HepG2 (cell line): Measurements from ENCODE around the gene SNX11. TPM values are rescaled to one million over a fixed set of nuclear protein-coding genes. Genes with fewer than 3 reads are reported as not detected.

ENCODE experiments used
- CREB3 ChIP-seq: sonication (generic); formaldehyde crosslinking; IDR thresholded peaks from 2 replicates; pipeline ENCODE4 v1.5.0; 2020; ENCODE audit warnings: missing genetic modification reagents
- GTF2F1 ChIP-seq: fragments of 150-350 bp; IDR thresholded peaks from 2 replicates; pipeline ENCODE4 v1.6.1; 2014; ENCODE audit warnings: low read length
- KAT8 ChIP-seq: IDR thresholded peaks from 2 replicates; pipeline ENCODE4 v1.6.1; 2016; ENCODE audit warnings: missing genetic modification reagents, missing compliant biosample characterization
- MLXIP ChIP-seq: sonication (generic); formaldehyde crosslinking; IDR thresholded peaks from 2 replicates; pipeline ENCODE4 v1.9.0; 2021; ENCODE audit warnings: missing genetic modification reagents, borderline replicate concordance
- MTF2 ChIP-seq: sonication (generic); formaldehyde crosslinking; IDR thresholded peaks from 2 replicates; pipeline ENCODE4 v1.5.0; 2020; ENCODE audit warnings: missing genetic modification reagents, borderline replicate concordance
- RNF2 ChIP-seq: fragments of 450-650 bp; conservative IDR thresholded peaks from 2 replicates; pipeline ENCODE4 v1.6.1; 2016; ENCODE audit warnings: low read depth
- SNAPC4 ChIP-seq: sonication (generic); formaldehyde crosslinking; IDR thresholded peaks from 2 replicates; pipeline ENCODE4 v1.4.0; 2020; ENCODE audit warnings: mild to moderate bottlenecking, missing genetic modification reagents
- STAT5B ChIP-seq: sonication (generic); formaldehyde crosslinking; IDR thresholded peaks from 2 replicates; pipeline ENCODE4 v1.4.0; 2020; ENCODE audit warnings: missing genetic modification reagents
- ZKSCAN5 ChIP-seq: sonication (generic); formaldehyde crosslinking; IDR thresholded peaks from 2 replicates; pipeline ENCODE4 v1.5.1; 2020; ENCODE audit warnings: mild to moderate bottlenecking, missing genetic modification reagents
- ZNF512 ChIP-seq: sonication (generic); formaldehyde crosslinking; IDR thresholded peaks from 2 replicates; pipeline ENCODE4 v1.4.0; 2020; ENCODE audit warnings: mild to moderate bottlenecking, missing genetic modification reagents
- ZNF564 ChIP-seq: sonication (generic); formaldehyde crosslinking; IDR thresholded peaks from 2 replicates; pipeline ENCODE4 v1.8.1; 2023; ENCODE audit warnings: mild to moderate bottlenecking, missing genetic modification reagents
- ZNF776 ChIP-seq: sonication (generic); formaldehyde crosslinking; IDR thresholded peaks from 2 replicates; pipeline ENCODE4 v1.4.0; 2020; ENCODE audit warnings: mild to moderate bottlenecking, missing genetic modification reagents
- ZNF790 ChIP-seq: sonication (generic); formaldehyde crosslinking; IDR thresholded peaks from 2 replicates; pipeline ENCODE4 v1.8.0; 2022; ENCODE audit warnings: missing genetic modification reagents, mild to moderate bottlenecking, borderline replicate concordance
- polyA plus RNA-seq, 8 experiments: library from polyadenylated mRNA; depleted of rRNA in 3 of 8; stranded (reverse) in 7 of 8; unstranded in 1 of 8; fragments of >200 nt; fragmentation: Illumina TruSeq in 4 of 8; extraction: Trizol in 4 of 8; gene quantifications; 2 replicates each; pipeline versions ENCODE4 v1.2.1 to v1.2.3, GENCODE V29; 2011 to 2016; ENCODE audit warnings: low read depth in 4 of 8, missing spikeins in 1 of 8, mixed read lengths in 1 of 8; ENCODE audit not compliant: insufficient read depth in 1 of 8
- total RNA-seq, 5 experiments: library from RNA; depleted of rRNA; stranded (reverse); fragments of >200 nt; fragmentation: Illumina TruSeq; extraction: Trizol; gene quantifications; 2 replicates each; pipeline ENCODE4 v1.2.3, GENCODE V29; 2016; ENCODE audit warnings: low read depth in 1 of 5

The SNX11 gene
- total and polyA plus RNA-seq, 2 of the 13 experiments (the other 11 are each of a cell fraction or from before 2014, with no cell fraction given) = 12.9 to 14.0 TPM

GRCh38 chr17:48101012-48101720 lies 6.4 kb upstream of the SNX11 start, which contains the start of gene CBX1 (continued):
- peak; percentile 86 for TF ChIP-seq SNAPC4 (CRISPR knock-in tag)
- TF ChIP-seq STAT5B (CRISPR knock-in tag) = no peak
- TF ChIP-seq MTF2 (CRISPR knock-in tag) = no peak; the same call in 1 of the 2 replicates
- TF ChIP-seq KAT8 (CRISPR knock-in tag) = peak; percentile 92
- no peak for TF ChIP-seq ZKSCAN5 (CRISPR knock-in tag)
- TF ChIP-seq MLXIP = no peak; the same call in 1 of the 2 replicates
- TF ChIP-seq CREB3 (CRISPR knock-in tag) = no peak
- peak; percentile 80 for TF ChIP-seq ZNF564
- TF ChIP-seq ZNF512 (CRISPR knock-in tag) = 0 out of 2 replicates have a peak, but pooled peaks have one; percentile 51
- peak; percentile 88 for TF ChIP-seq RNF2
- TF ChIP-seq ZNF790 (CRISPR knock-in tag) = peak; percentile 92; the same call in 1 of the 2 replicates
- TF ChIP-seq ZNF776 (CRISPR knock-in tag) = peak; percentile 90; the same call in 1 of the 2 replicates
- TF ChIP-seq GTF2F1 = no peak
